Smooth muscle cell (in vitro differentiated cells): ENCODE results near the gene TMEFF2. TPM values are rescaled to one million over a fixed set of nuclear protein-coding genes. Genes with fewer than 3 reads are reported as not detected.

Source experiments
- DNase-seq: peaks from one replicate; lab custom pipeline; 2025; ENCODE audit not compliant: unreplicated experiment; lab: John Stamatoyannopoulos, UW
- H2AFZ ChIP-seq: fragments of 200-600 bp; sonication (generic); 2 replicates; pipeline ENCODE4 v1.6.0; 2016; ENCODE audit warnings: antibody characterized with exemption, low read depth, mild to moderate bottlenecking
- H3F3A ChIP-seq: fragments of 200-600 bp; sonication (generic); 2 replicates; pipeline ENCODE4 v1.6.0; 2017; ENCODE audit warnings: antibody characterized with exemption, low read depth
- H3K27ac ChIP-seq: fragments of 200-600 bp; sonication (generic); 2 replicates; pipeline ENCODE4 v1.5.1; 2016; ENCODE audit warnings: low read depth, mild to moderate bottlenecking
- H3K27me3 ChIP-seq: fragments of 200-600 bp; sonication (generic); 2 replicates; pipeline ENCODE4 v1.6.1; 2016; ENCODE audit warnings: low read depth, mild to moderate bottlenecking
- H3K36me3 ChIP-seq: fragments of 200-600 bp; sonication (generic); 2 replicates; pipeline ENCODE4 v1.5.1; 2016; ENCODE audit warnings: low read depth
- H3K4me1 ChIP-seq: fragments of 200-600 bp; sonication (generic); 2 replicates; pipeline ENCODE4 v1.5.1; 2016; ENCODE audit warnings: low read depth
- H3K4me2 ChIP-seq: fragments of 200-600 bp; sonication (generic); 2 replicates; pipeline ENCODE4 v1.6.0; 2016; ENCODE audit warnings: mild to moderate bottlenecking
- H3K4me3 ChIP-seq: fragments of 200-600 bp; sonication (generic); 2 replicates; pipeline ENCODE4 v1.5.1; 2016; ENCODE audit warnings: mild to moderate bottlenecking
- H3K79me2 ChIP-seq: fragments of 200-600 bp; sonication (generic); 2 replicates; pipeline ENCODE4 v1.6.0; 2016; ENCODE audit warnings: low read depth, mild to moderate bottlenecking
- H3K9ac ChIP-seq: fragments of 200-600 bp; sonication (generic); 2 replicates; pipeline ENCODE4 v1.6.0; 2016; ENCODE audit warnings: low read depth
- H3K9me3 ChIP-seq: fragments of 200-600 bp; sonication (generic); replicated peaks from 2 replicates; pipeline ENCODE4 v1.5.1; 2016; ENCODE audit warnings: low read depth
- H4K20me1 ChIP-seq: fragments of 200-600 bp; sonication (generic); 2 replicates; pipeline ENCODE4 v1.6.0; 2016; ENCODE audit warnings: low read depth
- WGBS: methylation state at CpG from one replicate; pipeline ENCODE4 v1.1.7; 2016; ENCODE audit warnings: low lambda C conversion rate; 5-methylcytosine and 5-hydroxymethylcytosine counted together
- polyA plus RNA-seq: library from polyadenylated mRNA; unstranded; fragments of >200 nt; fragmentation: Nextera tagmentation; extraction: Ambion mirVana; gene quantifications from 2 replicates; pipeline ENCODE4 v1.2.1, GENCODE V29; 2016
- total RNA-seq: library from RNA; depleted of rRNA; stranded (reverse); fragments of >200 nt; gene quantifications from 2 replicates; pipeline ENCODE4 v1.2.3, GENCODE V29; 2014
- TF ChIP-seq, protein P1 (sequence below): fragments of 200-600 bp; sonication (generic); IDR thresholded peaks from 2 replicates; pipeline ENCODE4 v1.5.1; 2017; ENCODE audit warnings: borderline replicate concordance, mild to moderate bottlenecking, antibody characterized with exemption; ENCODE audit not compliant: insufficient read depth, poor library complexity, severe bottlenecking

Gene TMEFF2
- total and polyA plus RNA-seq, 2 experiments from 2014 or later: not detected

DNA sequence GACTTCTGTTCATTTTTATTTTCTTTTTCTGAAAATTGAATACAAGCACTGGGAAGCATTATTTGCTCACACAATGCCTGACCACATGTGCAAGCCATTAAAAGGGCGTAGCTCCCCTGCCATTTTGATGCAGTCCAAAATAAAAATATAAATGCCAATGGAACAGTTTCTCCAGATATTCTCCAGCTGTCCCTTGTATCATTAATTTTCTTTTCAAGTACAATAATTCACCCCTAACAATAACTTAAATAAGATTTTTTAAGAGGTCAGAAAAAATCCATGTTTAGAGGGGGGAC is 168.0 kb downstream of the TMEFF2 start:
- WGBS: 100% methylated on average over 1 of the region's 1 CpG
- no peaks in the 10 kb centered on the region for H3K4me1 ChIP-seq
- H3F3A ChIP-seq: no peaks in the 10 kb centered on the region
- TF ChIP-seq, protein P1, sequence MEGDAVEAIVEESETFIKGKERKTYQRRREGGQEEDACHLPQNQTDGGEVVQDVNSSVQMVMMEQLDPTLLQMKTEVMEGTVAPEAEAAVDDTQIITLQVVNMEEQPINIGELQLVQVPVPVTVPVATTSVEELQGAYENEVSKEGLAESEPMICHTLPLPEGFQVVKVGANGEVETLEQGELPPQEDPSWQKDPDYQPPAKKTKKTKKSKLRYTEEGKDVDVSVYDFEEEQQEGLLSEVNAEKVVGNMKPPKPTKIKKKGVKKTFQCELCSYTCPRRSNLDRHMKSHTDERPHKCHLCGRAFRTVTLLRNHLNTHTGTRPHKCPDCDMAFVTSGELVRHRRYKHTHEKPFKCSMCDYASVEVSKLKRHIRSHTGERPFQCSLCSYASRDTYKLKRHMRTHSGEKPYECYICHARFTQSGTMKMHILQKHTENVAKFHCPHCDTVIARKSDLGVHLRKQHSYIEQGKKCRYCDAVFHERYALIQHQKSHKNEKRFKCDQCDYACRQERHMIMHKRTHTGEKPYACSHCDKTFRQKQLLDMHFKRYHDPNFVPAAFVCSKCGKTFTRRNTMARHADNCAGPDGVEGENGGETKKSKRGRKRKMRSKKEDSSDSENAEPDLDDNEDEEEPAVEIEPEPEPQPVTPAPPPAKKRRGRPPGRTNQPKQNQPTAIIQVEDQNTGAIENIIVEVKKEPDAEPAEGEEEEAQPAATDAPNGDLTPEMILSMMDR: no peak
- H2AFZ ChIP-seq: no peak overlapping the region
- H4K20me1 ChIP-seq: no peaks in the 10 kb centered on the region
- no peaks in the 10 kb centered on the region for H3K9me3 ChIP-seq
- no peak overlapping the region for H3K4me2 ChIP-seq
- no peak overlapping the region for H3K9ac ChIP-seq
- no peaks in the 10 kb centered on the region for H3K36me3 ChIP-seq
- H3K4me3 ChIP-seq: no peak overlapping the region
- no peaks in the 10 kb centered on the region for H3K79me2 ChIP-seq
- no peak overlapping the region for H3K27ac ChIP-seq
- DNase-seq: no peak
- no peaks in the 10 kb centered on the region for H3K27me3 ChIP-seq

DNA sequence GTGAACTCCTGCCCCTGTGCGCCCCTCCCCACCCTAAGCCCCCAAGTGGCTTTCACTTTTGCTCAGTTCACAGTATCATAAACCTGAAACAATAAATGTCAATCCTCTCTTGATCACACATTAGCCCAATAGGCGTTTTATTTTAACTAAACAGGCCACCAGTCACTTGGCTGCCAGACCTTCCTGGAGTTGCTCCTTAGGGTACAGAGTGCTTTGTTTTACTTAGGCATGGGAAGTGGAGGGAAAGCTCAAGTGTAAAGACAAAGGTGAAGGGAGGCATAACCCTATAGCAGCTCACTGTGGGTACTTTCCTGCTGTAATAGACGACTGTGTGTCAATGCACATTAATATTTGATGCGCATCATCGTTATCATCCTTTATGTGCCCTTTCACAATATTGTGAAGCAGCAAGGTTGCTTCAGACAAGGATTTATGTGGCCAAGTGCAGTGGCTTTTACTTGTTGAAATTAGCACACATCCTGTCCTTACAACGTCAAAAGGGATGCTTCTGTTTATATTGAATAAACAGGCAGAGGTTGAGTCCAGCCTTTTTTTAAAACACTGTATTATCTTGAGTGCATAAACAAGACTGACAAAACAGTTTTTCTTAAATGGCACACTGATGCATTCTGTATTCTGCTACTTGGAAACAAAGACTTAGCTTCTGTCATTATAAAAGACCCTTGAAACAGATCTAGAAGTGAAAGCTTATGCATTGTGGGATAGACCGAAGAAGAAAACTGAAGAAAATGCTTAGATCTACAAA is 168.5 kb downstream of the TMEFF2 start:
- Histone ChIP-seq H3K9me3 (no peaks in the 10 kb centered on the region), H3K4me2 (no peak overlapping the region), H4K20me1 (no peaks in the 10 kb centered on the region), H3K27ac (no peak overlapping the region), H3K4me3 (no peak overlapping the region), H3F3A (no peaks in the 10 kb centered on the region), H3K9ac (no peak overlapping the region), H3K27me3 (no peaks in the 10 kb centered on the region), H3K79me2 (no peaks in the 10 kb centered on the region), H3K36me3 (no peaks in the 10 kb centered on the region), H3K4me1 (no peaks in the 10 kb centered on the region), H2AFZ (no peak overlapping the region)
- DNase-seq: no peak
- TF ChIP-seq, protein P1: no peak
- WGBS: 75% methylated on average over 7 of the region's 7 CpGs

DNA sequence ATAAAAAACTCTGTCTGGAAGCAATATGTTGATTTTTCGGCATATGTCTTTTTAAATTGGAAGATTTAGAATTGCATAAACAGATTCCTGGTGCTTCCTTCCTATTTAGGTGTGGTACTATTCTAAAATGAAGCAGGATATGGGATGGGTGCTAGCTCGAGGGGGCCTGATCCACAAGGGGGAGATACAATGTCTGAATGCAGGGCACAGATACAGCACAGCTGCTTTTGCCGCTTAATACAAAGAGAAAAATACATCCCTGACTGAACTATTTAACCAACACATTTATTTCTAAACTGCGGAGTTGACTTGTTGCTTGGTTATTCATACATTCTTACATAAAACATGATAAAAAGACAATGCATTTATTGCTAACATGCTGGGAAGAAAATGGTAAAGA is 169.1 kb downstream of the TMEFF2 start:
- no peaks in the 10 kb centered on the region for H3K4me1 ChIP-seq
- H3K4me3 ChIP-seq: no peak overlapping the region
- H3K79me2 ChIP-seq: no peaks in the 10 kb centered on the region
- WGBS: 78% methylated on average over 4 of the region's 4 CpGs
- no peak overlapping the region for H2AFZ ChIP-seq
- H3K9ac ChIP-seq: no peak overlapping the region
- no peak overlapping the region for H3K27ac ChIP-seq
- TF ChIP-seq, protein P1: no peak
- H3K27me3 ChIP-seq: no peaks in the 10 kb centered on the region
- no peaks in the 10 kb centered on the region for H3K36me3 ChIP-seq
- no peaks in the 10 kb centered on the region for H4K20me1 ChIP-seq
- no peak overlapping the region for H3K4me2 ChIP-seq
- no peaks in the 10 kb centered on the region for H3K9me3 ChIP-seq
- H3F3A ChIP-seq: no peaks in the 10 kb centered on the region
- no peak for DNase-seq

DNA sequence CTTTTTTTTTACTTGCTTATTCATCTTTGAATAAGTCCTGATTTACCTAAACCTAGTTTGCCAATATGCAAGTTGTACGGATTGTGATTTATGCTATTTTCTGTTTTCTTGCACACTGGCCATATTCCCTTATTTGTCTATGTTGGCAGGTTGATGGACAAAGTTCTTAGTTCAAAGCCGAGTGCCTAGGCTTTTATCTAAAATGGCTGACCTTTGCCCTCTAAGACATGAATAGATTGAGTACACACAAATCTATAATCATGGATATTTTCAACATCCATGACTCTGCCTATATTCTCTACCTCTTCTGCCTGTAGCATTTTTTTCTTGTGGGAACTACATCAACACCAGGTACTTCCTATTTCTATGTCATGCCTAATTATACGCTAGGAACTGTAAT is 171.7 kb downstream of the TMEFF2 start:
- Histone ChIP-seq H3K9ac (no peak overlapping the region), H3K4me3 (no peak overlapping the region), H3K79me2 (no peaks in the 10 kb centered on the region), H3K27ac (no peak overlapping the region), H3K4me1 (no peaks in the 10 kb centered on the region), H3K4me2 (no peak overlapping the region), H3F3A (no peaks in the 10 kb centered on the region), H3K27me3 (no peaks in the 10 kb centered on the region), H2AFZ (no peak overlapping the region), H3K9me3 (no peaks in the 10 kb centered on the region), H4K20me1 (no peaks in the 10 kb centered on the region), H3K36me3 (no peaks in the 10 kb centered on the region)
- WGBS: 90% methylated on average over 3 of the region's 3 CpGs
- TF ChIP-seq, protein P1: no peak
- DNase-seq: no peak
